ENCODE data around the gene ABT1.

- TF ChIP-seq, protein P1, sequence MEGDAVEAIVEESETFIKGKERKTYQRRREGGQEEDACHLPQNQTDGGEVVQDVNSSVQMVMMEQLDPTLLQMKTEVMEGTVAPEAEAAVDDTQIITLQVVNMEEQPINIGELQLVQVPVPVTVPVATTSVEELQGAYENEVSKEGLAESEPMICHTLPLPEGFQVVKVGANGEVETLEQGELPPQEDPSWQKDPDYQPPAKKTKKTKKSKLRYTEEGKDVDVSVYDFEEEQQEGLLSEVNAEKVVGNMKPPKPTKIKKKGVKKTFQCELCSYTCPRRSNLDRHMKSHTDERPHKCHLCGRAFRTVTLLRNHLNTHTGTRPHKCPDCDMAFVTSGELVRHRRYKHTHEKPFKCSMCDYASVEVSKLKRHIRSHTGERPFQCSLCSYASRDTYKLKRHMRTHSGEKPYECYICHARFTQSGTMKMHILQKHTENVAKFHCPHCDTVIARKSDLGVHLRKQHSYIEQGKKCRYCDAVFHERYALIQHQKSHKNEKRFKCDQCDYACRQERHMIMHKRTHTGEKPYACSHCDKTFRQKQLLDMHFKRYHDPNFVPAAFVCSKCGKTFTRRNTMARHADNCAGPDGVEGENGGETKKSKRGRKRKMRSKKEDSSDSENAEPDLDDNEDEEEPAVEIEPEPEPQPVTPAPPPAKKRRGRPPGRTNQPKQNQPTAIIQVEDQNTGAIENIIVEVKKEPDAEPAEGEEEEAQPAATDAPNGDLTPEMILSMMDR (conservative IDR thresholded peaks at IDR 0.05; ENCODE audit: low read length): no peak
- TF ChIP-seq EZH2phosphoT487 (IDR thresholded peaks at IDR 0.05; ENCODE audit: borderline replicate concordance, low read depth, low read length): no peak
Observed at GRCh38 chr6:26561533-26562466, 35.0 kb upstream of the ABT1 start.
